Panc1 (cell line): Measurements from ENCODE around the gene HEPHL1. TPM values are rescaled to one million over a fixed set of nuclear protein-coding genes. Genes with fewer than 3 reads are reported as not detected.

Experiments used
- ATAC-seq: fragments of 200-7000 bp; cut with Tn5 transposase; 2 replicates; pipeline ENCODE4 v1.9.1; 2020; ENCODE audit warnings: mild to moderate bottlenecking, moderate library complexity
- BruUV-seq: library from RNA; stranded (reverse); fragments of 400-500 nt; replicated peaks from 2 replicates; lab custom pipeline; 2021; lab: Mats Ljungman, UMichigan
- CTCF ChIA-PET: fragments of 300-600 bp; sonication (Branson Sonifier 250); formaldehyde crosslinking; loops from one replicate; lab custom pipeline; 2022; ENCODE audit warnings: antibody characterized with exemption; lab: Charles Lee
- POLR2A ChIA-PET: fragments of 300-600 bp; sonication (Branson Sonifier 250); formaldehyde crosslinking; loops from one replicate; lab custom pipeline; 2022; ENCODE audit warnings: antibody characterized with exemption; lab: Charles Lee
- DNase-seq: peaks from one replicate; pipeline ENCODE4 v3.0.0-alpha.2; 2010; ENCODE audit warnings: low read depth, low spot score
- H3K27ac ChIP-seq: 2 replicates; pipeline ENCODE4 v1.5.1; 2011; ENCODE audit warnings: mild to moderate bottlenecking, low read length, inconsistent platforms
- H3K27me3 ChIP-seq: fragments of 200-500 bp; sonication (Bioruptor generic); 2 replicates; pipeline ENCODE4 v1.6.0; 2014; ENCODE audit warnings: low read length, inconsistent platforms; ENCODE audit not compliant: control insufficient read depth, insufficient read depth
- H3K36me3 ChIP-seq: fragments of 200-500 bp; sonication (Bioruptor generic); 2 replicates; pipeline ENCODE4 v1.5.1; 2014; ENCODE audit warnings: inconsistent platforms, mild to moderate bottlenecking, low read length, moderate library complexity; ENCODE audit not compliant: control insufficient read depth, insufficient read depth
- H3K4me1 ChIP-seq: 2 replicates; pipeline ENCODE4 v1.5.1; 2011; ENCODE audit warnings: inconsistent platforms, mild to moderate bottlenecking, low read length, moderate library complexity; ENCODE audit not compliant: control insufficient read depth, insufficient read depth
- H3K4me3 ChIP-seq, 2 experiments: 2 replicates each; pipeline ENCODE4 v1.5.1; 2011 to 2012; ENCODE audit warnings: low read depth in 2 of 2, low read length in 2 of 2, mild to moderate bottlenecking in 2 of 2, inconsistent platforms in 1 of 2, moderate library complexity in 1 of 2
- H3K9me3 ChIP-seq: fragments of 200-500 bp; sonication (Bioruptor generic); 2 replicates; pipeline ENCODE4 v1.5.1; 2014; ENCODE audit warnings: low read depth, mild to moderate bottlenecking, inconsistent platforms, low read length, moderate library complexity; ENCODE audit not compliant: control insufficient read depth, insufficient read depth
- POLR2AphosphoS5 ChIP-seq: IDR thresholded peaks from 2 replicates; pipeline ENCODE4 v1.6.1; 2012; ENCODE audit warnings: mild to moderate bottlenecking, low read depth, low read length, moderate library complexity
- SIN3A ChIP-seq: IDR thresholded peaks from 2 replicates; pipeline ENCODE4 v1.6.1; 2012; ENCODE audit warnings: low read depth, mild to moderate bottlenecking, low read length, moderate library complexity, borderline replicate concordance; ENCODE audit not compliant: insufficient read depth
- TCF7L2 ChIP-seq: IDR thresholded peaks from 2 replicates; pipeline ENCODE4 v1.6.1; 2011; ENCODE audit warnings: mild to moderate bottlenecking, low read depth, low read length, inconsistent platforms
- in situ Hi-C: cut with HindIII; loops from 2 replicates; pipeline ENCODE4 v1.10.0; 2016; ENCODE audit warnings: low sequenced_read_pairs, low pct_unique_long_range_greater_than_20kb
- intact Hi-C: fragments of 100-400 bp; cut with micrococcal nuclease; formaldehyde crosslinking; loops from one replicate; pipeline ENCODE4 v1.10.0; 2022; ENCODE audit not compliant: unreplicated experiment
- total RNA-seq: library from RNA; stranded (reverse); gene quantifications from one replicate; pipeline ENCODE4 v1.2.1, GENCODE V29; 2021; ENCODE audit not compliant: unreplicated experiment
- TF ChIP-seq, protein P1 (sequence below): fragments of 450-650 bp; IDR thresholded peaks from 2 replicates; pipeline ENCODE4 v1.5.1; 2017; ENCODE audit warnings: mild to moderate bottlenecking
- TF ChIP-seq, protein P2 (sequence below), 2 experiments: IDR thresholded peaks; 2 replicates each; pipeline ENCODE4 v1.6.1; 2011 to 2012; ENCODE audit warnings: low read depth in 2 of 2, control low read depth in 1 of 2, low read length in 1 of 2, mild to moderate bottlenecking in 1 of 2, moderate library complexity in 1 of 2; ENCODE audit not compliant: insufficient read depth in 1 of 2

The HEPHL1 gene
- total RNA-seq, 1 experiment from 2014 or later: not detected

DNA sequence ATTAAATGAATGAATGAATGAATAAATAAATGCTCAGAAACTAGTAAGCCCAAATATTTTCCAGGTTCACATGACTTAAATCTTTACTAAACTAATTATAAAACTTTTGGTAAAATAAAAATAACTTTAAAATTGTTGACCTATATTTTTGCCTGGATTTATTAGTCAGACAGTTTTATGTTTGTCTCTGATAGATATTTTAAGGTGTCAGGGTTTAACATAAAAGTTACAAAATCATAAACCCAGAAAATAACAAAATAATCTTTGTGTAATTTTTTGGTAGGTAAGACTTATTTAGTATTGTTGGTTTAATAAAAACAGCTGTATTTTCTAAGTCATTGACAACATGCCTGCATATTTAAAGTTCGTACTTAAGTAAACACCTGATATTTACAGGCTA is 27.4 kb upstream of the HEPHL1 start:
- Histone ChIP-seq H3K4me3 (no peak overlapping the region), H3K36me3 (no peaks in the 10 kb centered on the region), H3K27me3 (no peaks in the 10 kb centered on the region), H3K9me3 (no peaks in the 10 kb centered on the region; the same call in 1 of the 2 replicates), H3K4me1 (no peaks in the 10 kb centered on the region), H3K27ac (no peak overlapping the region)
- ChIA-PET POLR2A (no interaction called here), CTCF (no interaction called here)
- in situ Hi-C loops: no loop called here
- BruUV-seq: no TSS peak
- intact Hi-C loops: no loop called here
- ATAC-seq (no peak), DNase-seq (no peak)
- TF ChIP-seq, protein P1, sequence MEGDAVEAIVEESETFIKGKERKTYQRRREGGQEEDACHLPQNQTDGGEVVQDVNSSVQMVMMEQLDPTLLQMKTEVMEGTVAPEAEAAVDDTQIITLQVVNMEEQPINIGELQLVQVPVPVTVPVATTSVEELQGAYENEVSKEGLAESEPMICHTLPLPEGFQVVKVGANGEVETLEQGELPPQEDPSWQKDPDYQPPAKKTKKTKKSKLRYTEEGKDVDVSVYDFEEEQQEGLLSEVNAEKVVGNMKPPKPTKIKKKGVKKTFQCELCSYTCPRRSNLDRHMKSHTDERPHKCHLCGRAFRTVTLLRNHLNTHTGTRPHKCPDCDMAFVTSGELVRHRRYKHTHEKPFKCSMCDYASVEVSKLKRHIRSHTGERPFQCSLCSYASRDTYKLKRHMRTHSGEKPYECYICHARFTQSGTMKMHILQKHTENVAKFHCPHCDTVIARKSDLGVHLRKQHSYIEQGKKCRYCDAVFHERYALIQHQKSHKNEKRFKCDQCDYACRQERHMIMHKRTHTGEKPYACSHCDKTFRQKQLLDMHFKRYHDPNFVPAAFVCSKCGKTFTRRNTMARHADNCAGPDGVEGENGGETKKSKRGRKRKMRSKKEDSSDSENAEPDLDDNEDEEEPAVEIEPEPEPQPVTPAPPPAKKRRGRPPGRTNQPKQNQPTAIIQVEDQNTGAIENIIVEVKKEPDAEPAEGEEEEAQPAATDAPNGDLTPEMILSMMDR: no peak
- TF ChIP-seq POLR2AphosphoS5 (no peak), SIN3A (no peak), TCF7L2 (no peak)
- TF ChIP-seq, protein P2, sequence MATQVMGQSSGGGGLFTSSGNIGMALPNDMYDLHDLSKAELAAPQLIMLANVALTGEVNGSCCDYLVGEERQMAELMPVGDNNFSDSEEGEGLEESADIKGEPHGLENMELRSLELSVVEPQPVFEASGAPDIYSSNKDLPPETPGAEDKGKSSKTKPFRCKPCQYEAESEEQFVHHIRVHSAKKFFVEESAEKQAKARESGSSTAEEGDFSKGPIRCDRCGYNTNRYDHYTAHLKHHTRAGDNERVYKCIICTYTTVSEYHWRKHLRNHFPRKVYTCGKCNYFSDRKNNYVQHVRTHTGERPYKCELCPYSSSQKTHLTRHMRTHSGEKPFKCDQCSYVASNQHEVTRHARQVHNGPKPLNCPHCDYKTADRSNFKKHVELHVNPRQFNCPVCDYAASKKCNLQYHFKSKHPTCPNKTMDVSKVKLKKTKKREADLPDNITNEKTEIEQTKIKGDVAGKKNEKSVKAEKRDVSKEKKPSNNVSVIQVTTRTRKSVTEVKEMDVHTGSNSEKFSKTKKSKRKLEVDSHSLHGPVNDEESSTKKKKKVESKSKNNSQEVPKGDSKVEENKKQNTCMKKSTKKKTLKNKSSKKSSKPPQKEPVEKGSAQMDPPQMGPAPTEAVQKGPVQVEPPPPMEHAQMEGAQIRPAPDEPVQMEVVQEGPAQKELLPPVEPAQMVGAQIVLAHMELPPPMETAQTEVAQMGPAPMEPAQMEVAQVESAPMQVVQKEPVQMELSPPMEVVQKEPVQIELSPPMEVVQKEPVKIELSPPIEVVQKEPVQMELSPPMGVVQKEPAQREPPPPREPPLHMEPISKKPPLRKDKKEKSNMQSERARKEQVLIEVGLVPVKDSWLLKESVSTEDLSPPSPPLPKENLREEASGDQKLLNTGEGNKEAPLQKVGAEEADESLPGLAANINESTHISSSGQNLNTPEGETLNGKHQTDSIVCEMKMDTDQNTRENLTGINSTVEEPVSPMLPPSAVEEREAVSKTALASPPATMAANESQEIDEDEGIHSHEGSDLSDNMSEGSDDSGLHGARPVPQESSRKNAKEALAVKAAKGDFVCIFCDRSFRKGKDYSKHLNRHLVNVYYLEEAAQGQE (IDR thresholded peaks at IDR 0.05; ENCODE audit: insufficient read depth in 1 of 2, low read depth in 2 of 2, low read length in 1 of 2): no peak

DNA sequence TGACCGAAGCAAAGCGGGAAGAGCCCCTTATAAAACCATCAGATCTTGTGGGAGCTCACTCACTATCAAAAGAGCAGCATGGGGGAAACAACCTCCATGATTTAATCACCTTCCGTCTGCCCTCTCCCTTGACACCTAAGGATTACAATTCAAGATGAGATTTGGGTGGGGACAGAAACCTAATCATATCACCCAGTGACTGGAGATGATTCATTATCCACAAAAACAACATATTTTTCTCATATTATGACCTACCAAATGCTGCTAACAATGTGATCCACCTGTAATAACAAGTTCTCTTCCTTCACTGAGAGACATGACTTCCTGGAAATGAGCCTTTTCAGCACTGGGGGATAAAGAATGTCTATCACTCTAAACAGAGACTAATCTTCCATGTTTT is 23.4 kb upstream of the HEPHL1 start:
- no TSS peak for BruUV-seq
- ATAC-seq (no peak), DNase-seq (no peak)
- H3K9me3 ChIP-seq: no peaks in the 10 kb centered on the region; the same call in 1 of the 2 replicates
- no peaks in the 10 kb centered on the region for H3K36me3 ChIP-seq
- H3K27ac ChIP-seq: no peak overlapping the region
- no peak for TF ChIP-seq TCF7L2
- TF ChIP-seq, protein P2 (IDR thresholded peaks at IDR 0.05; ENCODE audit: insufficient read depth in 1 of 2, low read depth in 2 of 2, low read length in 1 of 2): no peak
- TF ChIP-seq, protein P1: no peak
- TF ChIP-seq POLR2AphosphoS5: no peak
- no peak for TF ChIP-seq SIN3A
- ChIA-PET CTCF (no interaction called here), POLR2A (no interaction called here)
- no peaks in the 10 kb centered on the region for H3K4me1 ChIP-seq
- in situ Hi-C loops (no loop called here), intact Hi-C loops (no loop called here)
- no peaks in the 10 kb centered on the region; the same call in 1 of the 2 replicates for H3K27me3 ChIP-seq
- no peak overlapping the region for H3K4me3 ChIP-seq
